GM21786 (cell line): ENCODE data around the gene HINT2.

Experiments
- ATAC-seq: cut with Tn5 transposase; IDR thresholded peaks from one replicate; pipeline ENCODE4 v1.9.1; 2021; ENCODE audit not compliant: unreplicated experiment

The HINT2 gene

DNA sequence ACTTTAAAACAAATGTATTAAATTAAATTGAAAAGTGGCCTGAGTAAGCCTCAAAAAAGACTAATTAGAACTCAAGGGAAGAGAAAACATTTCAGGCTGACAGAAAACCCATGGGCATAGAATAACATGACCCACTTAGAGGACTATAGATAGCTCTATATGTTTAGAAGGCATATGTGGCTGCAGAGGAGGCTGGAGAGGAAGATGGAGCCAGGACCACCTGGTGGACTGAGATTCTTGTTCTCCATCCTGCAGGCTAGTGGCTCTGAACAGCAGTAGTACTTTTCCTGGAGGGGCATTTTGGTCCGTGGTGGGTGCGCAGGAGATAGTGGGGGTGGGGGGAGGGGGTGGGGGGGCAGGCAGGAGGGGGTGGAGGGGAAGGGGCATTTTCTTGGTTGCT, 33.8 kb downstream of the HINT2 start:
- ATAC-seq = no peak

DNA sequence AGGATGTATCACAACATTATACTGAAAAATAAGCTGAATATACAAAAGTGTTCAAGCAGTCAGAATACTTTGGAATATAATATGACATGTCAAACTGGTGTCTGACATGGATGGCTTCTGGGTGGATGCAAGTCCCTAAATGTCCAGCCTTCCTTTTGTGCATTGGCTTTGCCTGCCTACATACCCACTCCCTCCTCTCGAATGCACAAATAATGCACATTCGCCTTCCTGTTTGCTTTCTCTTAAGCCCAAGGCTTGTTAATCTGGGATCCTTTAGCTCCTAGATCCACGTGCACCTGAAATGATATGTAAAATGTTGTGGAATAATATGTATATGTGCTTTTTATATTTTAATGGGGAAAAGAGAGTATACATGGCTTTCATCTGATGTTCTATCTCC, 36.3 kb downstream of the HINT2 start:
- no peak for ATAC-seq

DNA sequence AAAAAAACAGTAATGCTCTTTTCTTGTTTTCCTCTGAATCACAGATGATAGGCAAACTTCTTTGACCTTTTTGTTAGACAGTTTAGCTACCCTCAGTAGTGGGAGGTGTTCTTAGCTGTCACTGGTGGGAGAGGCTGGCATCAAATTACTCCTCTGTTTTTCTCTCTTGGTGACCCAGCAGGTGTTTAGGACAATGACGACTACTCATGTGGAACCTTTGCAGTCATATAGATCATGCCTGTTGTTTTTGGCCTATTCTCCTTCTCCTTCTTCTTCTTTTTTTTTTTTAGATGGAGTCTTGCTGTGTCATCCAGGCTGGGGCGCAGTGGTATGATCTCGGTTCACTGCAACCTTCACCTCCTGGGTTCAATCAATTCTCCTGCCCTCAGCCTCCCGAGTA, 38.8 kb downstream of the HINT2 start:
- ATAC-seq = no peak

DNA sequence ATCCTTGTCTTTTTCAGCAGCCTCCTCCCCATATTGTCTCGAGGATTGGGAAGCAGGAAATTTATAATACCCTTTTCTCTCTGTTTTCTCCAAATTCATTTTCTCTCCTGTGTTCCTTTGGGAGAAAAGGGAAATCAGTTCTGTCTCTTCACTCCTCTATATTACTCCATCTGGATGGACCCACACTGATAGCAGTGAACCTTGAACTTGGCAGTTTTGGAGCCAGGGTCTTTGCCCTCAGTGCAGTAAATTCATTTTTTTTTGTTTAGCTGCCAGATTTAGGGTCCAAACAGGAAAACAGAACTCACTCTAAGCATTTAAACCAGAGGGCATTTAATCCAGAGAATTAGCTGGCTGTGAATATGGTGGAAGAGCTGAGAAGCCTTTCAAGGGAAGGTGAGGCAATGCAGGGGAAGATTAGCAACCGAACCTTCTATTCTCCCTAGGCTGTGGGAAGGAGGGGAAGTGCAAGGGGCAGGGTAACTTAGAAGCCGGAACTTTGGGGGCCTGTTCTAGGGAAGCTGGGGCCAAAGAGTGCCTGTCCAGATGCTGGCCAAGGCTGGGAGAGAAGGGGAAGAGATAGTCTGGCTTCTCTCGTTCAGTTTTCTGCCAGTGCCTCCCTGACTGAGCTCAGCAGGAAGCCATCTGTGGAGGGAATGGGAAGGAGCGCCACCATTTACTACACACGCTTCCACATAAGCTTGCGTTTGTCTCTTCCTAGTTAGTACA, 39.8 kb downstream of the HINT2 start:
- no peak for ATAC-seq

DNA sequence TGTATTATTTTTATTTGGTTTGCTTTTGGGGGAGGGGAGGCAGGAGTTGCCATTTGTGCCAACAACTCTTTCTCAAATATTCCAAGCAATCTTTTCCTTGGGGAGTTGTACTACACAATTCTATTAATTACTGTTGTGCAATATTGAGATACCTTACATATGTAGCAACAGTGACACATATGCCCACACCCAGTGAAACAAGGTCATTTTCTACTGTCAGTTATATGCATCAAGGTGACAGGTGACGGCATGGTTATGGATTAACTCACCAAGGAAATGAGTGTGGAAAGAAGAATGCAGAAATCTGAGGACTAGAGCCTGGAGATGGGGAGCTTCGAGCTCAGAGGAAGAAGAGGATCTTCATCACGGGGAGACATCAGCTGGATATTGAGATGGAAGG, 42.9 kb downstream of the HINT2 start:
- no peak for ATAC-seq

DNA sequence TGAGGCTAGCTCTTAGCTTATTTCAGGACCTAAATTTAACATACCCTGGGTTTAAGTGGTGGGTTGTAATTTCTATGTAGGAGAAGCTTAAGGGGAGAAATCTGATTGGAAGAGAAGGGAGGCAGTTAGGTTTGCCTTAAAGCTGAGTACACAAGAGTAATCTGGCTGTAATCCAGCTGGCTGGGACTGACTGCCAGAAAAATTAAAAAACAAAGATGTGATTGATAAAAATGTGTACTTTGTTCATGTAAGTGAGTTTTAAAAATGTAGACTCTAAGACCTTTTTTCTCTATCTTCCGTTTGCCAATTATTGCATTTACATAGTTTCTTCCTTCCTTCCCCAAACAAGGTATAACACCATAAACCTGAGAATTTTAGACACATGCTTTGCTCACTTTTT, 43.3 kb downstream of the HINT2 start:
- ATAC-seq = no peak

DNA sequence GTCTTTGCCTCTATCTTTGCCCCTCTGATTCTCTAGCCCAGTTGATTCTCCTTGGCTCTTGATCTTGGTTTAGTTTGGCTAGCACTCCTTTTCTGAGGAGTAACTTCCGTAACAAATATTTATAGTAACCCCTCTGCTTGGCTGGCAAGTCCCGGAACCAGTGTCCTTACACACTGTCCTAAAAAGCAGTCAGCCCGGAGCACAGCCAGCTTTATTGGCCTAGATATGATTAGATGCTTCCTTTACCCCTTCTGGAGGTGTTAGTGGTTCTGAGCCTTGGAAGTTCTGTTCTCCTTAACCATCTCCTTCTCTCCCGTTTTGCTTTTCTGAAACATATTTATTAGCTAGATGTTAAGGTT, 43.8 kb downstream of the HINT2 start:
- ATAC-seq = no peak

DNA sequence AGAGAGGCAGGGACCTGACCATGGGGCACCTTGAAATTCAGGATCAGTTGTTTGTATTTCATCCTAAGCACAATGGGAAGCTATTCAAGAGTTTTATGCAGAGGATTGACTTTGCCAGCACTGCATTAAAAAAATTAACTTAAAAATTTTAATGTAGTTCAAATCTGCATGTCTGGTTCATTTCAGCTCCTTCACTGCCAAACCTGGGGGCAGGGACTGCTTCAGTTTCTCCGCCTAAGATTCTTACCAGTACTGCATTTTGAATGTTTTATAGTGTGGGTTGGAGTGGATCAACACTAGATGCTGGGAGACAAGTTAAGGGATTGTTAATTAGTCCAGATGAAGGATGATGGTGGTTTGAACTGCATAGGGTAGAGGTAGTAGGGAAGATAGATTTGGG, 45.1 kb downstream of the HINT2 start:
- no peak for ATAC-seq

DNA sequence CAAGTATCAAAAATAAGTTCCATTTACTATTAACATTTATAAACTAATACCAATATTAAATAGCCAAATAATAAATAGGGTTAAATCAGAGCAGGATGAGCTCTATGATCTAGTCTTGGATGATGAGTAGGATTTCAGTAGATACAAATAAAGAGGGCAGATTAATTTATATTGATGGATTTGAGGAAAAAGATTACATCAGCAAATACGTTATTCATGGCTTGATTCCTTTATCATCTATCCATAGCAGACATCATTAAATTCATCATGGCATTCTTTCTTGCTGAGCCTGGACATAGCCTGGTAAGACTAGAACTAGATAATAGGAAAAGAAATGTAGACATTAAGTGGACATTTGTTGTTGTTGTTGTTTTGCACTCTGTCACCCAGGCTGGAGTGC, 47.4 kb downstream of the HINT2 start:
- ATAC-seq = no peak

DNA sequence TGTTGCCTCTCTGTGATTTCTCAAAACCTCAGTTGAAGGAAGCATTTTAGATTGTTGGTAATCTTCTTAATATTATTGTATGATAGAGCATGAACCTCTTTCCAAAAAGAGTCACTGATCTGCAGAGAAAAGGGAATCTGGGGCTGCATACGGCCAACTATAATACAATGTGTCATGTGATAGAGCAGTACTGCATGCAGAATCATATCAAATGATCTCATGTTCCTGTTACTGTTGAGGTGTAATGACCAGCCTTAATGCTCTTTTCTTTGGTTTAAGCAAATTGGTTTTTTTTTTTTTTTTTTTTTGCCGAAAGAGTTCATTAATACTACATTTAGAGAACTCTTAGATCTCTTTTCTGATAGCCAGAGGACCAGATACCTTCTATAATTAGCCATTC, 47.8 kb downstream of the HINT2 start:
- no peak for ATAC-seq

DNA sequence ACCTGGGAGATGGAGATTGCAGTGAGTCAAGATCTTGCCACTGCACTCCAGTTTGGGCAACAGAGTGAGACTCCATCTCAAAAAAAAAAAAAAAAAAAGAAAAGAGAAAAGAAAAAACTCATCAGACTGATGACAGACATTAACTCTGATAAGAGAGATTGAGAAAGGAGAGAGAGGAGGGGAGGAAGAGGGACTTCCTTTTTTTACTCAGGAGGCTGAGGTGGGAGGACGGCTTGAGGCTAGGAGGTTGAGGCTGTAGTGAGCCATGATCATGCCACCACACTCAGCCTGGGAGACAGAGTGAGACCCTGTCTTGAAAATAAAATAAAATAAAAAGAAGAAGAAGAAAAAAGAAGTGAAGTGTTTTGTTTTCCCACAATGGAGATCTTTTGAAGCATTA, 51.0 kb downstream of the HINT2 start:
- ATAC-seq = no peak

DNA sequence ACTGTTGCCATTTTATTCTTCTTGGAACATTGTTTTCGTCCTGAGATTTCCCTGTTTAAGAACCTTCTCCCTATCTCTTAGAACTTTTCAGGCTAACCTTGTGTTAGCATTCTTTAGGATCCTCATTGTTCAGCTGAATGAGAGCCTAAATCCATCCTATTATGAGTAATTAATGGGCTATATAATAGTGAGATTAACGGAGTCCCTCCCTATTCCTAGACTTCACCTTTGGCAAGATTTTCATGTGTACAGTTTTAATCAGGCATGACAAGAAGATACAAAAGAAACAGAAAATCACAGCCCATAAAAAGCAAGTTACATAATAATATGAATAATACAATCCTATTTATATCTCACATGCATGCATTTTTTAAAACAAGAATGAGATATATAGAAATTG, 51.7 kb downstream of the HINT2 start:
- no peak for ATAC-seq
